ENCODE data around the gene CEP97. TPM values are rescaled to one million over a fixed set of nuclear protein-coding genes. Genes with fewer than 3 reads are reported as not detected.
"Not testable (repeated sequence)": the region's sequence is repeated elsewhere in the genome, so short reads cannot be mapped to it uniquely, and the experiment has no call there.

The CEP97 gene
- total and polyA plus RNA-seq, 2 experiments from 2014 or later: 5.0 to 19.0 TPM

GRCh38 chr3:101745934-101746333 is 21.5 kb downstream of the CEP97 start:
- H3K4me2 ChIP-seq; H4K20me1 ChIP-seq (replicated peaks; ENCODE audit: insufficient read depth); H3K9me2 ChIP-seq (ENCODE audit: insufficient read depth); DNase-seq (ENCODE audit: low spot score); H3K27me3 ChIP-seq (ENCODE audit: insufficient read depth); H3K27ac Mint-ChIP-seq; H3K4me3 ChIP-seq; H3K79me2 ChIP-seq (replicated peaks; ENCODE audit: insufficient read depth); H3K4me1 ChIP-seq (ENCODE audit: insufficient read depth); H3K4me3 Mint-ChIP-seq; ATAC-seq; H3K27me3 Mint-ChIP-seq (ENCODE audit: insufficient read depth, low read depth, poor library complexity); H3K27ac ChIP-seq (ENCODE audit: low read depth); H3K36me3 ChIP-seq (ENCODE audit: insufficient read depth); H2AFZ ChIP-seq; H3K4me1 Mint-ChIP-seq; H3F3A ChIP-seq (replicated peaks; ENCODE audit: low read depth): not testable (repeated sequence)
- Mint-ChIP-seq H3K36me3 (ENCODE audit: low read depth) (peaks cover 45% of the 10 kb centered on the region), H3K9me3 (peaks cover 24% of the 10 kb centered on the region; the same call in 2 of the 3 replicates)

- H3K9me2 ChIP-seq (ENCODE audit: insufficient read depth); H3K4me3 Mint-ChIP-seq; H3F3A ChIP-seq (replicated peaks; ENCODE audit: low read depth); ATAC-seq; H3K27ac ChIP-seq (ENCODE audit: low read depth); H2AFZ ChIP-seq; H3K27me3 Mint-ChIP-seq (ENCODE audit: insufficient read depth, low read depth, poor library complexity); H3K27ac Mint-ChIP-seq; H3K4me1 ChIP-seq (ENCODE audit: insufficient read depth); H3K4me1 Mint-ChIP-seq; DNase-seq (ENCODE audit: low spot score); H4K20me1 ChIP-seq (replicated peaks; ENCODE audit: insufficient read depth); H3K4me2 ChIP-seq; H3K27me3 ChIP-seq (ENCODE audit: insufficient read depth); H3K4me3 ChIP-seq; H3K79me2 ChIP-seq (replicated peaks; ENCODE audit: insufficient read depth): not testable (repeated sequence)
- peaks cover 23% of the 10 kb centered on the region; the same call in 1 of the 2 replicates for H3K36me3 ChIP-seq (ENCODE audit: insufficient read depth)
- peaks cover 78% of the 10 kb centered on the region for H3K36me3 Mint-ChIP-seq (ENCODE audit: low read depth)
- peaks cover 38% of the 10 kb centered on the region for H3K9me3 Mint-ChIP-seq
Measured at GRCh38 chr3:101753386-101754113, 29.1 kb downstream of the CEP97 start.

- Histone ChIP-seq H3K4me1 (ENCODE audit: insufficient read depth) (no peaks in the 10 kb centered on the region), H3K27ac (ENCODE audit: low read depth) (no peak overlapping the region), H3K9me2 (ENCODE audit: insufficient read depth) (no peaks in the 10 kb centered on the region), H3K36me3 (ENCODE audit: insufficient read depth) (peaks cover 44% of the 10 kb centered on the region), H4K20me1 (replicated peaks; ENCODE audit: insufficient read depth) (no peaks in the 10 kb centered on the region), H3K79me2 (replicated peaks; ENCODE audit: insufficient read depth) (no peaks in the 10 kb centered on the region), H3K4me2 (no peak overlapping the region), H3K4me3 (no peak overlapping the region), H3F3A (replicated peaks; ENCODE audit: low read depth) (no peaks in the 10 kb centered on the region), H3K27me3 (ENCODE audit: insufficient read depth) (no peaks in the 10 kb centered on the region), H2AFZ (no peak overlapping the region)
- Mint-ChIP-seq H3K27ac (no peak overlapping the region), H3K27me3 (ENCODE audit: insufficient read depth, low read depth, poor library complexity) (peaks cover 7% of the 10 kb centered on the region), H3K4me1 (no peaks in the 10 kb centered on the region; the same call in 2 of the 3 replicates), H3K36me3 (ENCODE audit: low read depth) (peaks cover 63% of the 10 kb centered on the region), H3K4me3 (no peak overlapping the region), H3K9me3 (peaks cover 12% of the 10 kb centered on the region)
- ATAC-seq (no peak), DNase-seq (ENCODE audit: low spot score) (no peak)
- TF ChIP-seq EZH2 (IDR thresholded peaks at IDR 0.05; ENCODE audit: low read depth, unreplicated experiment) (no peak), NANOG (IDR thresholded peaks at IDR 0.05; ENCODE audit: borderline replicate concordance) (no peak), ZNF331 (CRISPR knock-in tag; IDR thresholded peaks at IDR 0.05; ENCODE audit: low read depth) (no peak), JUNB (IDR thresholded peaks at IDR 0.05; ENCODE audit: unreplicated experiment) (no peak), EZH2phosphoT487 (IDR thresholded peaks at IDR 0.05; ENCODE audit: unreplicated experiment) (no peak), CTCF (conservative IDR thresholded peaks at IDR 0.05; ENCODE audit: low read depth in 2 of 2) (no peak)
Measured at GRCh38 chr3:101758224-101758623, 33.8 kb downstream of the CEP97 start.
